GM23338 (cell line): ENCODE data around the gene MACO1. TPM values are rescaled to one million over a fixed set of nuclear protein-coding genes. Genes with fewer than 3 reads are reported as not detected.

Experiments
- ATAC-seq: fragments of 200-7000 bp; cut with Tn5 transposase; 3 replicates; pipeline ENCODE4 v1.9.1; 2020
- DNase-seq: peaks from one replicate; pipeline ENCODE4 v3.0.0-alpha.2; 2015; ENCODE audit warnings: low spot score
- H2AFZ ChIP-seq: fragments of 200-600 bp; sonication (generic); 2 replicates; pipeline ENCODE4 v1.8.0; 2016; ENCODE audit warnings: antibody characterized with exemption, mild to moderate bottlenecking, moderate library complexity
- H3F3A ChIP-seq: fragments of 200-600 bp; sonication (generic); replicated peaks from 2 replicates; pipeline ENCODE4 v1.8.0; 2017; ENCODE audit warnings: antibody characterized with exemption, mixed run types, low read depth
- H3K27ac ChIP-seq: fragments of 200-600 bp; sonication (generic); 2 replicates; pipeline ENCODE4 v1.6.1; 2016; ENCODE audit warnings: low read depth
- H3K27me3 ChIP-seq: fragments of 200-600 bp; sonication (generic); 2 replicates; pipeline ENCODE4 v1.8.0; 2016; ENCODE audit warnings: mild to moderate bottlenecking, mixed run types, moderate library complexity; ENCODE audit not compliant: insufficient read depth
- H3K36me3 ChIP-seq: fragments of 200-600 bp; sonication (generic); 2 replicates; pipeline ENCODE4 v1.8.0; 2016; ENCODE audit warnings: mild to moderate bottlenecking; ENCODE audit not compliant: insufficient read depth
- H3K4me1 ChIP-seq: fragments of 200-600 bp; sonication (generic); 2 replicates; pipeline ENCODE4 v1.8.0; 2016; ENCODE audit warnings: mild to moderate bottlenecking, moderate library complexity; ENCODE audit not compliant: insufficient read depth
- H3K4me2 ChIP-seq: fragments of 200-600 bp; sonication (generic); 2 replicates; pipeline ENCODE4 v1.7.1; 2017; ENCODE audit warnings: mixed run types
- H3K4me3 ChIP-seq: fragments of 200-600 bp; sonication (generic); 2 replicates; pipeline ENCODE4 v1.6.1; 2016; ENCODE audit warnings: mixed run types
- H3K79me2 ChIP-seq: fragments of 200-600 bp; sonication (generic); replicated peaks from 2 replicates; pipeline ENCODE4 v1.8.0; 2017; ENCODE audit warnings: mild to moderate bottlenecking; ENCODE audit not compliant: insufficient read depth
- H3K9me2 ChIP-seq: fragments of 200-600 bp; sonication (generic); 2 replicates; pipeline ENCODE4 v1.8.0; 2017; ENCODE audit not compliant: insufficient read depth
- H4K20me1 ChIP-seq: fragments of 200-600 bp; sonication (generic); replicated peaks from 2 replicates; pipeline ENCODE4 v1.8.0; 2017; ENCODE audit warnings: mild to moderate bottlenecking; ENCODE audit not compliant: insufficient read depth
- H3K27ac Mint-ChIP-seq: 2 replicates; pipeline ENCODE4 v1.8.0; 2020; ENCODE audit warnings: inconsistent platforms, mild to moderate bottlenecking, moderate library complexity, mixed read lengths
- H3K27me3 Mint-ChIP-seq: 3 replicates; pipeline ENCODE4 v1.8.0; 2022; ENCODE audit warnings: low read depth, mild to moderate bottlenecking, moderate library complexity, mixed read lengths, inconsistent platforms; ENCODE audit not compliant: insufficient read depth, poor library complexity
- H3K36me3 Mint-ChIP-seq: 3 replicates; pipeline ENCODE4 v1.8.0; 2021; ENCODE audit warnings: low read depth, mild to moderate bottlenecking, inconsistent platforms, moderate library complexity, mixed read lengths
- H3K4me1 Mint-ChIP-seq: 3 replicates; pipeline ENCODE4 v1.8.0; 2020; ENCODE audit warnings: mild to moderate bottlenecking, inconsistent platforms, mixed read lengths
- H3K4me3 Mint-ChIP-seq: 3 replicates; pipeline ENCODE4 v1.8.0; 2021; ENCODE audit warnings: moderate library complexity, mild to moderate bottlenecking, inconsistent platforms, mixed read lengths
- H3K9me3 Mint-ChIP-seq: 3 replicates; pipeline ENCODE4 v1.8.0; 2020; ENCODE audit warnings: moderate library complexity, mild to moderate bottlenecking, inconsistent platforms, mixed read lengths
- CREB1 ChIP-seq: fragments of 250-450 bp; sonication (Bioruptor Pico); IDR thresholded peaks from 2 replicates; pipeline ENCODE4 v1.5.0; 2020; ENCODE audit warnings: low read depth, mild to moderate bottlenecking, moderate library complexity
- CTCF ChIP-seq, 2 experiments: fragments of 200-600 bp in 1 of 2; sonication (generic) in 1 of 2; conservative IDR thresholded peaks; 2 replicates each; pipeline versions ENCODE4 v1.5.1 to v1.6.1; 2016 to 2017; ENCODE audit warnings: antibody characterized with exemption in 2 of 2, low read depth in 2 of 2, mild to moderate bottlenecking in 2 of 2, moderate library complexity in 1 of 2
- ETS1 ChIP-seq: IDR thresholded peaks from 2 replicates; pipeline ENCODE4 v1.6.1; 2016; ENCODE audit warnings: antibody characterized with exemption
- EZH2 ChIP-seq: fragments of 200-600 bp; sonication (generic); IDR thresholded peaks from one replicate; pipeline ENCODE4 v1.8.0; 2017; ENCODE audit warnings: antibody characterized with exemption, mild to moderate bottlenecking, low read depth; ENCODE audit not compliant: unreplicated experiment
- EZH2phosphoT487 ChIP-seq: fragments of 200-600 bp; sonication (generic); IDR thresholded peaks from one replicate; pipeline ENCODE4 v1.8.1; 2018; ENCODE audit warnings: antibody characterized with exemption; ENCODE audit not compliant: unreplicated experiment
- JUNB ChIP-seq: IDR thresholded peaks from one replicate; pipeline ENCODE4 v1.6.1; 2016; ENCODE audit warnings: antibody characterized with exemption; ENCODE audit not compliant: unreplicated experiment
- NANOG ChIP-seq: IDR thresholded peaks from 2 replicates; pipeline ENCODE4 v1.6.1; 2016; ENCODE audit warnings: antibody characterized with exemption, borderline replicate concordance
- POLR2AphosphoS5 ChIP-seq: IDR thresholded peaks from 2 replicates; pipeline ENCODE4 v1.6.1; 2016; ENCODE audit warnings: antibody characterized with exemption, low read depth
- REST ChIP-seq: IDR thresholded peaks from one replicate; pipeline ENCODE4 v1.6.1; 2018; ENCODE audit warnings: antibody characterized with exemption; ENCODE audit not compliant: unreplicated experiment
- STAT1 ChIP-seq: IDR thresholded peaks from one replicate; pipeline ENCODE4 v1.6.1; 2016; ENCODE audit warnings: antibody characterized with exemption; ENCODE audit not compliant: unreplicated experiment
- ZNF114 ChIP-seq: fragments of 250-450 bp; sonication (Bioruptor Pico); IDR thresholded peaks from 2 replicates; pipeline ENCODE4 v1.5.0; 2020; ENCODE audit warnings: mild to moderate bottlenecking, moderate library complexity
- ZNF331 ChIP-seq: fragments of 250-450 bp; sonication (Bioruptor Pico); IDR thresholded peaks from 2 replicates; pipeline ENCODE4 v1.5.0; 2020; ENCODE audit warnings: low read depth, mild to moderate bottlenecking, moderate library complexity
- ZNF462 ChIP-seq: fragments of 250-450 bp; sonication (Bioruptor Pico); IDR thresholded peaks from 2 replicates; pipeline ENCODE4 v1.5.0; 2020; ENCODE audit warnings: mild to moderate bottlenecking, moderate library complexity
- polyA plus RNA-seq: library from polyadenylated mRNA; unstranded; fragments of >200 nt; fragmentation: Nextera tagmentation; extraction: Ambion mirVana; gene quantifications from 2 replicates; pipeline ENCODE4 v1.2.1, GENCODE V29; 2016
- total RNA-seq: library from RNA; depleted of rRNA; stranded (reverse); fragments of >200 nt; shearing (Covaris generic); gene quantifications from 2 replicates; pipeline ENCODE4 v1.2.3, GENCODE V29; 2014

Gene MACO1
- total and polyA plus RNA-seq, 2 experiments from 2014 or later = 9.8 to 10.6 TPM

GRCh38 chr1:25544819-25545218 is 114.1 kb downstream of the MACO1 start:
- peak; percentile 13 for ATAC-seq

More at GRCh38 chr1:25544819-25545218, 114.1 kb downstream of the MACO1 start:
- H3K4me1 ChIP-seq = peaks cover 9% of the 10 kb centered on the region; the same call in 1 of the 2 replicates
- H3K79me2 ChIP-seq = 0 out of 2 replicates have a peak, but pooled peaks cover 4% of the 10 kb centered on the region
- no peak for DNase-seq
- H3K4me1 Mint-ChIP-seq = peaks cover 9% of the 10 kb centered on the region
- no peak overlapping the region for H3K27ac ChIP-seq
- H3K4me2 ChIP-seq = peak overlapping the region; percentile 92
- peaks cover 8% of the 10 kb centered on the region for H3K27me3 Mint-ChIP-seq
- no peak for TF ChIP-seq EZH2phosphoT487
- TF ChIP-seq EZH2 = no peak
- TF ChIP-seq JUNB = no peak
- no peak for TF ChIP-seq ZNF114
- TF ChIP-seq ZNF462 (CRISPR knock-in tag) = no peak
- no peak for TF ChIP-seq NANOG
- no peak for TF ChIP-seq REST
- TF ChIP-seq ZNF331 (CRISPR knock-in tag) = no peak
- no peak for TF ChIP-seq CREB1 (CRISPR knock-in tag)
- TF ChIP-seq ETS1 = no peak
- TF ChIP-seq STAT1 = no peak
- no peak for TF ChIP-seq CTCF (conservative IDR thresholded peaks at IDR 0.05; ENCODE audit: low read depth in 2 of 2)
- no peak for TF ChIP-seq POLR2AphosphoS5
- no peaks in the 10 kb centered on the region for H3K9me2 ChIP-seq
- H3K4me3 Mint-ChIP-seq = peak overlapping the region; percentile 71
- no peak overlapping the region for H2AFZ ChIP-seq
- 0 out of 2 replicates have a peak, but pooled peaks cover 7% of the 10 kb centered on the region for H3K27me3 ChIP-seq
- H3K36me3 Mint-ChIP-seq = no peaks in the 10 kb centered on the region
- no peaks in the 10 kb centered on the region for H3K36me3 ChIP-seq
- H4K20me1 ChIP-seq = peaks cover 12% of the 10 kb centered on the region; the same call in 1 of the 2 replicates
- peak overlapping the region; percentile 80 for H3K4me3 ChIP-seq
- H3K9me3 Mint-ChIP-seq = no peaks in the 10 kb centered on the region; the same call in 2 of the 3 replicates
- no peak overlapping the region for H3K27ac Mint-ChIP-seq
- 0 out of 2 replicates have a peak, but pooled peaks cover 5% of the 10 kb centered on the region for H3F3A ChIP-seq
